GM23338 (cell line): Measurements from ENCODE around the gene LONP1. TPM values are rescaled to one million over a fixed set of nuclear protein-coding genes. Genes with fewer than 3 reads are reported as not detected.
A peak's percentile ranks its signal among the peaks of the same experiment; 100 is the strongest.

Source experiments
- ATAC-seq: fragments of 200-7000 bp; cut with Tn5 transposase; 3 replicates; pipeline ENCODE4 v1.9.1; 2020
- DNase-seq: peaks from one replicate; pipeline ENCODE4 v3.0.0-alpha.2; 2015; ENCODE audit warnings: low spot score
- H2AFZ ChIP-seq: fragments of 200-600 bp; sonication (generic); 2 replicates; pipeline ENCODE4 v1.8.0; 2016; ENCODE audit warnings: antibody characterized with exemption, mild to moderate bottlenecking, moderate library complexity
- H3F3A ChIP-seq: fragments of 200-600 bp; sonication (generic); replicated peaks from 2 replicates; pipeline ENCODE4 v1.8.0; 2017; ENCODE audit warnings: antibody characterized with exemption, mixed run types, low read depth
- H3K27ac ChIP-seq: fragments of 200-600 bp; sonication (generic); 2 replicates; pipeline ENCODE4 v1.6.1; 2016; ENCODE audit warnings: low read depth
- H3K27me3 ChIP-seq: fragments of 200-600 bp; sonication (generic); 2 replicates; pipeline ENCODE4 v1.8.0; 2016; ENCODE audit warnings: mild to moderate bottlenecking, mixed run types, moderate library complexity; ENCODE audit not compliant: insufficient read depth
- H3K36me3 ChIP-seq: fragments of 200-600 bp; sonication (generic); 2 replicates; pipeline ENCODE4 v1.8.0; 2016; ENCODE audit warnings: mild to moderate bottlenecking; ENCODE audit not compliant: insufficient read depth
- H3K4me1 ChIP-seq: fragments of 200-600 bp; sonication (generic); 2 replicates; pipeline ENCODE4 v1.8.0; 2016; ENCODE audit warnings: mild to moderate bottlenecking, moderate library complexity; ENCODE audit not compliant: insufficient read depth
- H3K4me2 ChIP-seq: fragments of 200-600 bp; sonication (generic); 2 replicates; pipeline ENCODE4 v1.7.1; 2017; ENCODE audit warnings: mixed run types
- H3K4me3 ChIP-seq: fragments of 200-600 bp; sonication (generic); 2 replicates; pipeline ENCODE4 v1.6.1; 2016; ENCODE audit warnings: mixed run types
- H3K79me2 ChIP-seq: fragments of 200-600 bp; sonication (generic); replicated peaks from 2 replicates; pipeline ENCODE4 v1.8.0; 2017; ENCODE audit warnings: mild to moderate bottlenecking; ENCODE audit not compliant: insufficient read depth
- H3K9me2 ChIP-seq: fragments of 200-600 bp; sonication (generic); 2 replicates; pipeline ENCODE4 v1.8.0; 2017; ENCODE audit not compliant: insufficient read depth
- H4K20me1 ChIP-seq: fragments of 200-600 bp; sonication (generic); replicated peaks from 2 replicates; pipeline ENCODE4 v1.8.0; 2017; ENCODE audit warnings: mild to moderate bottlenecking; ENCODE audit not compliant: insufficient read depth
- H3K27ac Mint-ChIP-seq: 2 replicates; pipeline ENCODE4 v1.8.0; 2020; ENCODE audit warnings: inconsistent platforms, mild to moderate bottlenecking, moderate library complexity, mixed read lengths
- H3K27me3 Mint-ChIP-seq: 3 replicates; pipeline ENCODE4 v1.8.0; 2022; ENCODE audit warnings: low read depth, mild to moderate bottlenecking, moderate library complexity, mixed read lengths, inconsistent platforms; ENCODE audit not compliant: insufficient read depth, poor library complexity
- H3K36me3 Mint-ChIP-seq: 3 replicates; pipeline ENCODE4 v1.8.0; 2021; ENCODE audit warnings: low read depth, mild to moderate bottlenecking, inconsistent platforms, moderate library complexity, mixed read lengths
- H3K4me1 Mint-ChIP-seq: 3 replicates; pipeline ENCODE4 v1.8.0; 2020; ENCODE audit warnings: mild to moderate bottlenecking, inconsistent platforms, mixed read lengths
- H3K4me3 Mint-ChIP-seq: 3 replicates; pipeline ENCODE4 v1.8.0; 2021; ENCODE audit warnings: moderate library complexity, mild to moderate bottlenecking, inconsistent platforms, mixed read lengths
- H3K9me3 Mint-ChIP-seq: 3 replicates; pipeline ENCODE4 v1.8.0; 2020; ENCODE audit warnings: moderate library complexity, mild to moderate bottlenecking, inconsistent platforms, mixed read lengths
- CREB1 ChIP-seq: fragments of 250-450 bp; sonication (Bioruptor Pico); IDR thresholded peaks from 2 replicates; pipeline ENCODE4 v1.5.0; 2020; ENCODE audit warnings: low read depth, mild to moderate bottlenecking, moderate library complexity
- EZH2 ChIP-seq: fragments of 200-600 bp; sonication (generic); IDR thresholded peaks from one replicate; pipeline ENCODE4 v1.8.0; 2017; ENCODE audit warnings: antibody characterized with exemption, mild to moderate bottlenecking, low read depth; ENCODE audit not compliant: unreplicated experiment
- EZH2phosphoT487 ChIP-seq: fragments of 200-600 bp; sonication (generic); IDR thresholded peaks from one replicate; pipeline ENCODE4 v1.8.1; 2018; ENCODE audit warnings: antibody characterized with exemption; ENCODE audit not compliant: unreplicated experiment
- JUNB ChIP-seq: IDR thresholded peaks from one replicate; pipeline ENCODE4 v1.6.1; 2016; ENCODE audit warnings: antibody characterized with exemption; ENCODE audit not compliant: unreplicated experiment
- NANOG ChIP-seq: IDR thresholded peaks from 2 replicates; pipeline ENCODE4 v1.6.1; 2016; ENCODE audit warnings: antibody characterized with exemption, borderline replicate concordance
- POLR2AphosphoS5 ChIP-seq: IDR thresholded peaks from 2 replicates; pipeline ENCODE4 v1.6.1; 2016; ENCODE audit warnings: antibody characterized with exemption, low read depth
- STAT1 ChIP-seq: IDR thresholded peaks from one replicate; pipeline ENCODE4 v1.6.1; 2016; ENCODE audit warnings: antibody characterized with exemption; ENCODE audit not compliant: unreplicated experiment
- ZNF114 ChIP-seq: fragments of 250-450 bp; sonication (Bioruptor Pico); IDR thresholded peaks from 2 replicates; pipeline ENCODE4 v1.5.0; 2020; ENCODE audit warnings: mild to moderate bottlenecking, moderate library complexity
- ZNF331 ChIP-seq: fragments of 250-450 bp; sonication (Bioruptor Pico); IDR thresholded peaks from 2 replicates; pipeline ENCODE4 v1.5.0; 2020; ENCODE audit warnings: low read depth, mild to moderate bottlenecking, moderate library complexity
- polyA plus RNA-seq: library from polyadenylated mRNA; unstranded; fragments of >200 nt; fragmentation: Nextera tagmentation; extraction: Ambion mirVana; gene quantifications from 2 replicates; pipeline ENCODE4 v1.2.1, GENCODE V29; 2016
- total RNA-seq: library from RNA; depleted of rRNA; stranded (reverse); fragments of >200 nt; shearing (Covaris generic); gene quantifications from 2 replicates; pipeline ENCODE4 v1.2.3, GENCODE V29; 2014
- TF ChIP-seq, protein P1 (sequence below): IDR thresholded peaks from one replicate; pipeline ENCODE4 v1.6.1; 2018; ENCODE audit warnings: antibody characterized with exemption; ENCODE audit not compliant: unreplicated experiment
- TF ChIP-seq, protein P2 (sequence below): fragments of 250-450 bp; sonication (Bioruptor Pico); IDR thresholded peaks from 2 replicates; pipeline ENCODE4 v1.5.0; 2020; ENCODE audit warnings: mild to moderate bottlenecking, moderate library complexity
- TF ChIP-seq, protein P3 (sequence below), 2 experiments: fragments of 200-600 bp in 1 of 2; sonication (generic) in 1 of 2; conservative IDR thresholded peaks; 2 replicates each; pipeline versions ENCODE4 v1.5.1 to v1.6.1; 2016 to 2017; ENCODE audit warnings: antibody characterized with exemption in 2 of 2, low read depth in 2 of 2, mild to moderate bottlenecking in 2 of 2, moderate library complexity in 1 of 2
- TF ChIP-seq, protein P4 (sequence below): IDR thresholded peaks from 2 replicates; pipeline ENCODE4 v1.6.1; 2016; ENCODE audit warnings: antibody characterized with exemption

The LONP1 gene
- total and polyA plus RNA-seq, 2 experiments from 2014 or later: 68.6 to 137 TPM

DNA sequence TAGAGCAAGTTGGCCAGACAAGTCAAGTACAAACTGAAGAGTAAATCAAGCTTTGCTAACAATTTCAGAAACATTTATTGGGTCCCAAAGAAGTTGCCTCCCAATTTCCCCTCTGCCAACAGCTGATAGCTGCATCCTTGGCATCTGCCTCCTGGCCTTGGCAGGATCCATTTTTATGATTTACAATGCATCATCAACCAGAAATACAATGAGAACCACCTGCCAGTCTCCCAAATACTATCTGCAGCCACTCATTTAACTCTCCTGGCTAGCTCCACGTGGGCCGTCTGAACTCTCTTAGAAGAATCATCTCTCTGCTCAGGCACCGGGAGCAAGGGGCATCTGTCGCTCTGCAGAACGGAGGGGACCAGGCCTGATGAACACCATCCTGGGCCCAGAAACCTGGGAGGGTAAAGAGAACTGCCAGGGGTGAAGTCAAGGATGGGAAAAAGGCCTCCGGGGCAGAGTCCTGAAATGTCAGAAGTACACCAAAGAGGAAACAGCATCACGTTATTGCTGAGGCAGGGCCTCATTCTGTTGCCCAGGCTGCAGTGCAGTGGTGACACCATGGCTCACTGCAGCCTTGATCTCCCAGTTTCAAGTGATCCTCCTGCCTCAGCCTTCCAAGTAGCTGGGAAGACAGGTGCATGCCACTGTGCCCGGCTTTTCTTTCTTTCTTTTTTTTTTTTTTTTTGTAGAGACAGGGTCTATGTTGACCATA is 2.6 kb downstream of the LONP1 start:
- Mint-ChIP-seq H3K27ac (peak overlapping the region; percentile 83; the same call in 1 of the 2 replicates), H3K4me1 (peaks cover 15% of the 10 kb centered on the region), H3K4me3 (peak overlapping the region; percentile 98), H3K36me3 (peaks cover 53% of the 10 kb centered on the region), H3K9me3 (no peaks in the 10 kb centered on the region), H3K27me3 (peaks cover 22% of the 10 kb centered on the region)
- Histone ChIP-seq H3F3A (peaks cover 6% of the 10 kb centered on the region; the same call in 1 of the 2 replicates), H3K4me2 (no peak overlapping the region; the same call in 1 of the 2 replicates), H3K36me3 (peaks cover 4% of the 10 kb centered on the region), H3K79me2 (peaks cover 56% of the 10 kb centered on the region), H3K9me2 (no peaks in the 10 kb centered on the region), H3K27ac (no peak overlapping the region), H3K4me1 (peaks cover 8% of the 10 kb centered on the region), H4K20me1 (peaks cover 31% of the 10 kb centered on the region), H2AFZ (no peak overlapping the region), H3K4me3 (no peak overlapping the region), H3K27me3 (no peaks in the 10 kb centered on the region)
- DNase-seq (no peak), ATAC-seq (no peak)
- TF ChIP-seq JUNB (no peak), NANOG (no peak), STAT1 (no peak), ZNF114 (CRISPR knock-in tag) (no peak), POLR2AphosphoS5 (no peak), CREB1 (no peak), EZH2 (no peak), ZNF331 (CRISPR knock-in tag) (no peak), EZH2phosphoT487 (no peak)
- TF ChIP-seq, protein P1, sequence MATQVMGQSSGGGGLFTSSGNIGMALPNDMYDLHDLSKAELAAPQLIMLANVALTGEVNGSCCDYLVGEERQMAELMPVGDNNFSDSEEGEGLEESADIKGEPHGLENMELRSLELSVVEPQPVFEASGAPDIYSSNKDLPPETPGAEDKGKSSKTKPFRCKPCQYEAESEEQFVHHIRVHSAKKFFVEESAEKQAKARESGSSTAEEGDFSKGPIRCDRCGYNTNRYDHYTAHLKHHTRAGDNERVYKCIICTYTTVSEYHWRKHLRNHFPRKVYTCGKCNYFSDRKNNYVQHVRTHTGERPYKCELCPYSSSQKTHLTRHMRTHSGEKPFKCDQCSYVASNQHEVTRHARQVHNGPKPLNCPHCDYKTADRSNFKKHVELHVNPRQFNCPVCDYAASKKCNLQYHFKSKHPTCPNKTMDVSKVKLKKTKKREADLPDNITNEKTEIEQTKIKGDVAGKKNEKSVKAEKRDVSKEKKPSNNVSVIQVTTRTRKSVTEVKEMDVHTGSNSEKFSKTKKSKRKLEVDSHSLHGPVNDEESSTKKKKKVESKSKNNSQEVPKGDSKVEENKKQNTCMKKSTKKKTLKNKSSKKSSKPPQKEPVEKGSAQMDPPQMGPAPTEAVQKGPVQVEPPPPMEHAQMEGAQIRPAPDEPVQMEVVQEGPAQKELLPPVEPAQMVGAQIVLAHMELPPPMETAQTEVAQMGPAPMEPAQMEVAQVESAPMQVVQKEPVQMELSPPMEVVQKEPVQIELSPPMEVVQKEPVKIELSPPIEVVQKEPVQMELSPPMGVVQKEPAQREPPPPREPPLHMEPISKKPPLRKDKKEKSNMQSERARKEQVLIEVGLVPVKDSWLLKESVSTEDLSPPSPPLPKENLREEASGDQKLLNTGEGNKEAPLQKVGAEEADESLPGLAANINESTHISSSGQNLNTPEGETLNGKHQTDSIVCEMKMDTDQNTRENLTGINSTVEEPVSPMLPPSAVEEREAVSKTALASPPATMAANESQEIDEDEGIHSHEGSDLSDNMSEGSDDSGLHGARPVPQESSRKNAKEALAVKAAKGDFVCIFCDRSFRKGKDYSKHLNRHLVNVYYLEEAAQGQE: no peak
- TF ChIP-seq, protein P2, sequence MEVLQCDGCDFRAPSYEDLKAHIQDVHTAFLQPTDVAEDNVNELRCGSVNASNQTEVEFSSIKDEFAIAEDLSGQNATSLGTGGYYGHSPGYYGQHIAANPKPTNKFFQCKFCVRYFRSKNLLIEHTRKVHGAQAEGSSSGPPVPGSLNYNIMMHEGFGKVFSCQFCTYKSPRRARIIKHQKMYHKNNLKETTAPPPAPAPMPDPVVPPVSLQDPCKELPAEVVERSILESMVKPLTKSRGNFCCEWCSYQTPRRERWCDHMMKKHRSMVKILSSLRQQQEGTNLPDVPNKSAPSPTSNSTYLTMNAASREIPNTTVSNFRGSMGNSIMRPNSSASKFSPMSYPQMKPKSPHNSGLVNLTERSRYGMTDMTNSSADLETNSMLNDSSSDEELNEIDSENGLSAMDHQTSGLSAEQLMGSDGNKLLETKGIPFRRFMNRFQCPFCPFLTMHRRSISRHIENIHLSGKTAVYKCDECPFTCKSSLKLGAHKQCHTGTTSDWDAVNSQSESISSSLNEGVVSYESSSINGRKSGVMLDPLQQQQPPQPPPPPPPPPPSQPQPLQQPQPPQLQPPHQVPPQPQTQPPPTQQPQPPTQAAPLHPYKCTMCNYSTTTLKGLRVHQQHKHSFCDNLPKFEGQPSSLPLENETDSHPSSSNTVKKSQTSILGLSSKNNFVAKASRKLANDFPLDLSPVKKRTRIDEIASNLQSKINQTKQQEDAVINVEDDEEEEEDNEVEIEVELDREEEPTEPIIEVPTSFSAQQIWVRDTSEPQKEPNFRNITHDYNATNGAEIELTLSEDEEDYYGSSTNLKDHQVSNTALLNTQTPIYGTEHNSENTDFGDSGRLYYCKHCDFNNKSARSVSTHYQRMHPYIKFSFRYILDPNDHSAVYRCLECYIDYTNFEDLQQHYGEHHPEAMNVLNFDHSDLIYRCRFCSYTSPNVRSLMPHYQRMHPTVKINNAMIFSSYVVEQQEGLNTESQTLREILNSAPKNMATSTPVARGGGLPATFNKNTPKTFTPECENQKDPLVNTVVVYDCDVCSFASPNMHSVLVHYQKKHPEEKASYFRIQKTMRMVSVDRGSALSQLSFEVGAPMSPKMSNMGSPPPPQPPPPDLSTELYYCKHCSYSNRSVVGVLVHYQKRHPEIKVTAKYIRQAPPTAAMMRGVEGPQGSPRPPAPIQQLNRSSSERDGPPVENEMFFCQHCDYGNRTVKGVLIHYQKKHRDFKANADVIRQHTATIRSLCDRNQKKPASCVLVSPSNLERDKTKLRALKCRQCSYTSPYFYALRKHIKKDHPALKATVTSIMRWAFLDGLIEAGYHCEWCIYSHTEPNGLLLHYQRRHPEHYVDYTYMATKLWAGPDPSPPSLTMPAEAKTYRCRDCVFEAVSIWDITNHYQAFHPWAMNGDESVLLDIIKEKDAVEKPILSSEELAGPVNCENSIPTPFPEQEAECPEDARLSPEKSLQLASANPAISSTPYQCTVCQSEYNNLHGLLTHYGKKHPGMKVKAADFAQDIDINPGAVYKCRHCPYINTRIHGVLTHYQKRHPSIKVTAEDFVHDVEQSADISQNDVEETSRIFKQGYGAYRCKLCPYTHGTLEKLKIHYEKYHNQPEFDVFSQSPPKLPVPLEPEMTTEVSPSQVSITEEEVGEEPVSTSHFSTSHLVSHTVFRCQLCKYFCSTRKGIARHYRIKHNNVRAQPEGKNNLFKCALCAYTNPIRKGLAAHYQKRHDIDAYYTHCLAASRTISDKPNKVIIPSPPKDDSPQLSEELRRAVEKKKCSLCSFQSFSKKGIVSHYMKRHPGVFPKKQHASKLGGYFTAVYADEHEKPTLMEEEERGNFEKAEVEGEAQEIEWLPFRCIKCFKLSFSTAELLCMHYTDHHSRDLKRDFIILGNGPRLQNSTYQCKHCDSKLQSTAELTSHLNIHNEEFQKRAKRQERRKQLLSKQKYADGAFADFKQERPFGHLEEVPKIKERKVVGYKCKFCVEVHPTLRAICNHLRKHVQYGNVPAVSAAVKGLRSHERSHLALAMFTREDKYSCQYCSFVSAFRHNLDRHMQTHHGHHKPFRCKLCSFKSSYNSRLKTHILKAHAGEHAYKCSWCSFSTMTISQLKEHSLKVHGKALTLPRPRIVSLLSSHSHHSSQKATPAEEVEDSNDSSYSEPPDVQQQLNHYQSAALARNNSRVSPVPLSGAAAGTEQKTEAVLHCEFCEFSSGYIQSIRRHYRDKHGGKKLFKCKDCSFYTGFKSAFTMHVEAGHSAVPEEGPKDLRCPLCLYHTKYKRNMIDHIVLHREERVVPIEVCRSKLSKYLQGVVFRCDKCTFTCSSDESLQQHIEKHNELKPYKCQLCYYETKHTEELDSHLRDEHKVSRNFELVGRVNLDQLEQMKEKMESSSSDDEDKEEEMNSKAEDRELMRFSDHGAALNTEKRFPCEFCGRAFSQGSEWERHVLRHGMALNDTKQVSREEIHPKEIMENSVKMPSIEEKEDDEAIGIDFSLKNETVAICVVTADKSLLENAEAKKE (CRISPR knock-in tag): no peak
- TF ChIP-seq, protein P3, sequence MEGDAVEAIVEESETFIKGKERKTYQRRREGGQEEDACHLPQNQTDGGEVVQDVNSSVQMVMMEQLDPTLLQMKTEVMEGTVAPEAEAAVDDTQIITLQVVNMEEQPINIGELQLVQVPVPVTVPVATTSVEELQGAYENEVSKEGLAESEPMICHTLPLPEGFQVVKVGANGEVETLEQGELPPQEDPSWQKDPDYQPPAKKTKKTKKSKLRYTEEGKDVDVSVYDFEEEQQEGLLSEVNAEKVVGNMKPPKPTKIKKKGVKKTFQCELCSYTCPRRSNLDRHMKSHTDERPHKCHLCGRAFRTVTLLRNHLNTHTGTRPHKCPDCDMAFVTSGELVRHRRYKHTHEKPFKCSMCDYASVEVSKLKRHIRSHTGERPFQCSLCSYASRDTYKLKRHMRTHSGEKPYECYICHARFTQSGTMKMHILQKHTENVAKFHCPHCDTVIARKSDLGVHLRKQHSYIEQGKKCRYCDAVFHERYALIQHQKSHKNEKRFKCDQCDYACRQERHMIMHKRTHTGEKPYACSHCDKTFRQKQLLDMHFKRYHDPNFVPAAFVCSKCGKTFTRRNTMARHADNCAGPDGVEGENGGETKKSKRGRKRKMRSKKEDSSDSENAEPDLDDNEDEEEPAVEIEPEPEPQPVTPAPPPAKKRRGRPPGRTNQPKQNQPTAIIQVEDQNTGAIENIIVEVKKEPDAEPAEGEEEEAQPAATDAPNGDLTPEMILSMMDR (conservative IDR thresholded peaks at IDR 0.05; ENCODE audit: low read depth in 2 of 2): no peak
- TF ChIP-seq, protein P4, sequence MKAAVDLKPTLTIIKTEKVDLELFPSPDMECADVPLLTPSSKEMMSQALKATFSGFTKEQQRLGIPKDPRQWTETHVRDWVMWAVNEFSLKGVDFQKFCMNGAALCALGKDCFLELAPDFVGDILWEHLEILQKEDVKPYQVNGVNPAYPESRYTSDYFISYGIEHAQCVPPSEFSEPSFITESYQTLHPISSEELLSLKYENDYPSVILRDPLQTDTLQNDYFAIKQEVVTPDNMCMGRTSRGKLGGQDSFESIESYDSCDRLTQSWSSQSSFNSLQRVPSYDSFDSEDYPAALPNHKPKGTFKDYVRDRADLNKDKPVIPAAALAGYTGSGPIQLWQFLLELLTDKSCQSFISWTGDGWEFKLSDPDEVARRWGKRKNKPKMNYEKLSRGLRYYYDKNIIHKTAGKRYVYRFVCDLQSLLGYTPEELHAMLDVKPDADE: no peak
